AG04450 (cell line): Measurements from ENCODE around the gene ARSI. TPM values are rescaled to one million over a fixed set of nuclear protein-coding genes. Genes with fewer than 3 reads are reported as not detected.

Experiments used
- CTCF ChIA-PET: fragments of 300-600, 350-600 bp; formaldehyde crosslinking; extraction: SDS; loops from one replicate; lab custom pipeline; 2022; ENCODE audit warnings: antibody characterized with exemption, inconsistent platforms; lab: Charles Lee
- POLR2A ChIA-PET: fragments of 350-600 bp; formaldehyde crosslinking; extraction: SDS; loops from one replicate; lab custom pipeline; 2021; ENCODE audit warnings: antibody characterized with exemption, inconsistent platforms; lab: Yijun Ruan, JAX
- DNase-seq: peaks from one replicate; pipeline ENCODE4 v3.0.0-alpha.2; 2011; ENCODE audit warnings: low read depth, low spot score
- H3K27ac ChIP-seq: one replicate; pipeline ENCODE4 v1.5.1; 2012; ENCODE audit warnings: low read depth, low read length, control low read depth
- H3K27me3 ChIP-seq: one replicate; pipeline ENCODE4 v1.6.0; 2012; ENCODE audit warnings: low read length; ENCODE audit not compliant: control insufficient read depth, insufficient read depth
- H3K4me3 ChIP-seq: 2 replicates; pipeline ENCODE4 v1.5.1; 2011; ENCODE audit warnings: mild to moderate bottlenecking, low read depth, low read length, control low read depth
- H3K9me3 ChIP-seq: 2 replicates; pipeline ENCODE4 v1.5.1; 2012; ENCODE audit warnings: low read length; ENCODE audit not compliant: control insufficient read depth, insufficient read depth
- CTCF ChIP-seq: IDR thresholded peaks from 2 replicates; pipeline ENCODE4 v1.5.1; 2011; ENCODE audit warnings: low read depth, low read length, control low read depth, inconsistent platforms
- polyA plus RNA-seq: library from polyadenylated mRNA; depleted of rRNA; stranded (reverse); fragments of >200 nt; gene quantifications from 2 replicates; pipeline ENCODE4 v1.2.3, GENCODE V29; 2011; rRNA removed

Gene ARSI
- polyA plus RNA-seq, 1 experiment: 11.3 TPM

GRCh38 chr5:150247726-150248125, 55.0 kb downstream of the ARSI start:
- Histone ChIP-seq H3K9me3 (no peaks in the 10 kb centered on the region; the same call in 1 of the 2 replicates), H3K27ac (no peak overlapping the region), H3K4me3 (no peak overlapping the region), H3K27me3 (no peaks in the 10 kb centered on the region)
- no peak for DNase-seq
- CTCF ChIA-PET: interaction anchor here (1.6 kb wide), 1 partner anchor 103 kb away, joined by 3 read pairs; no protein-coding TSS in a partner anchor
- POLR2A ChIA-PET: no interaction called here
- no peak for TF ChIP-seq CTCF

DNA sequence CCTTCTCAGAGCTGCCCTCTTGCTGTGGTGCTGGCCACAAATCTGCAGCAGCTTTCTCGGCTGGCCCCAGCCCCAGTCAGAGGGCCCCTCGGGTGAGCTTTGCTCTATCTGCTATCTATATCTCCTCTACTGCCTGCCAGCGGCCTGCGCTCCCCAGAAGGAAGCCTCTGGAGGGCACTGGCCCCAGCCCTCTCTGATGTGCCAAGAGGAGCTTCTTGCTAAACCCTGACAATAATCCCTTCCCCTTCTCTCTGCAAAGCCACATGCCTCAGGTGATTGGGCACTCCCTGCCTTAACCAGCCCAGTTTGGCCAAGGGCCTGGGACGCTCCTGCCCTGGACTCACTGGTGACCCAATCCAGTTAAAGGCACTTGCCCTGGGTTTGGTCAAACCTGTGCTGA, 55.9 kb downstream of the ARSI start:
- no peaks in the 10 kb centered on the region; the same call in 1 of the 2 replicates for H3K9me3 ChIP-seq
- no peak for DNase-seq
- no peak for TF ChIP-seq CTCF
- POLR2A ChIA-PET: no interaction called here
- H3K27ac ChIP-seq: no peak overlapping the region
- H3K4me3 ChIP-seq: no peak overlapping the region
- CTCF ChIA-PET: interaction anchor here (0.7 to 1.6 kb wide), 3 partner anchors 22 to 104 kb away, joined by 3 to 4 read pairs (median 3); no protein-coding TSS in a partner anchor
- H3K27me3 ChIP-seq: peaks cover 2% of the 10 kb centered on the region

- Histone ChIP-seq H3K27ac (no peak overlapping the region), H3K4me3 (no peak overlapping the region), H3K27me3 (peaks cover 2% of the 10 kb centered on the region), H3K9me3 (no peaks in the 10 kb centered on the region; the same call in 1 of the 2 replicates)
- no peak for DNase-seq
- ChIA-PET POLR2A (no interaction called here), CTCF (interaction anchor here (0.7 kb wide), 2 partner anchors 21 to 105 kb away, joined by 3 to 4 read pairs; no protein-coding TSS in a partner anchor)
- no peak for TF ChIP-seq CTCF
Measured at GRCh38 chr5:150246429-150246828, 56.3 kb downstream of the ARSI start.

Other genes starting within 250 kb of the ARSI start
- 0.09 and 0.12 TPM in 2 replicates for gene CSF1R, start 216.4 kb downstream of the ARSI start, polyA plus RNA-seq
- 118 and 149 TPM in 2 replicates for gene PDGFRB, start 147.1 kb downstream of the ARSI start, polyA plus RNA-seq
- 0.30 and 0.41 TPM in 2 replicates for gene CDX1, start 136.1 kb downstream of the ARSI start, polyA plus RNA-seq
- gene SLC6A7, start 112.8 kb downstream of the ARSI start, polyA plus RNA-seq: not detected in 2 replicates
- gene CAMK2A, start 13.1 kb downstream of the ARSI start, polyA plus RNA-seq: 0.37 and 0.46 TPM in 2 replicates
- gene TCOF1, start 54.8 kb upstream of the ARSI start, polyA plus RNA-seq: 6.5 and 9.8 TPM in 2 replicates
- gene CD74, start 110.0 kb upstream of the ARSI start, polyA plus RNA-seq: 2.9 and 4.9 TPM in 2 replicates
- gene RPS14, start 146.8 kb upstream of the ARSI start, polyA plus RNA-seq: 3,620 and 4,046 TPM in 2 replicates
- 52.2 and 63.2 TPM in 2 replicates for gene NDST1, start 205.2 kb upstream of the ARSI start, polyA plus RNA-seq